Prostate gland (tissue), 2 donors: ENCODE measurements around the gene KIF9. TPM values are rescaled to one million over a fixed set of nuclear protein-coding genes. Genes with fewer than 3 reads are reported as not detected.

ENCODE experiments used
- DNase-seq: peaks from one replicate; pipeline ENCODE4 v3.0.0-alpha.2; 2019; ENCODE audit warnings: low spot score
- H3K27ac ChIP-seq, 2 donors: fragments of 200-600 bp; sonication (generic); 2 replicates each; pipeline ENCODE4 v1.5.1; 2017 to 2019
- H3K27me3 ChIP-seq: fragments of 200-600 bp; sonication (generic); replicated peaks from 2 replicates; pipeline ENCODE4 v1.5.1; 2019; ENCODE audit not compliant: insufficient read depth
- H3K36me3 ChIP-seq, 2 donors: fragments of 200-600 bp; sonication (generic); 1 replicate in 1 of 2; 2 replicates in 1 of 2; pipeline versions ENCODE4 v1.5.1 to v1.8.1; 2017 to 2019
- H3K4me1 ChIP-seq: fragments of 200-600 bp; sonication (generic); replicated peaks from 2 replicates; pipeline ENCODE4 v1.5.1; 2019
- H3K4me3 ChIP-seq, 2 donors: fragments of 200-600 bp; sonication (generic); 2 replicates each; pipeline ENCODE4 v1.5.1; 2017 to 2019
- H3K9me3 ChIP-seq: fragments of 200-600 bp; sonication (generic); 2 replicates; pipeline ENCODE4 v1.5.1; 2017
- POLR2A ChIP-seq: fragments of 450-650 bp; IDR thresholded peaks from one replicate; pipeline ENCODE4 v1.6.1; 2016; ENCODE audit warnings: antibody characterized with exemption, mild to moderate bottlenecking
- POLR2AphosphoS5 ChIP-seq: sonication (generic); formaldehyde crosslinking; IDR thresholded peaks from one replicate; pipeline ENCODE4 v1.6.1; 2017; ENCODE audit warnings: antibody characterized with exemption
- WGBS: methylation state at CpG from one replicate; pipeline ENCODE4 v1.1.5; 2018; 5-methylcytosine and 5-hydroxymethylcytosine counted together
- intact Hi-C: fragments of 100-400 bp; cut with DNase I; formaldehyde crosslinking; loops from one replicate; pipeline ENCODE4 v1.14.2; 2022
- total RNA-seq, 2 donors: library from RNA; depleted of rRNA; stranded (reverse); fragments of >200 nt; gene quantifications; one replicate each; pipeline ENCODE4 v1.1.0, GENCODE V29; 2016
- TF ChIP-seq, protein P1 (sequence below), 4 experiments: fragments of 200-600 bp in 2 of 4; fragments of 450-650 bp in 2 of 4; sonication (generic) in 2 of 4; IDR thresholded peaks; 1 replicate in 3 of 4; 2 replicates in 1 of 4; pipeline ENCODE4 v1.5.1; 2016 to 2019; ENCODE audit warnings: antibody characterized with exemption in 4 of 4, mild to moderate bottlenecking in 2 of 4, moderate library complexity in 2 of 4

The KIF9 gene
- total RNA-seq, 2 donors from 2014 or later = 14.3 to 17.5 TPM

DNA sequence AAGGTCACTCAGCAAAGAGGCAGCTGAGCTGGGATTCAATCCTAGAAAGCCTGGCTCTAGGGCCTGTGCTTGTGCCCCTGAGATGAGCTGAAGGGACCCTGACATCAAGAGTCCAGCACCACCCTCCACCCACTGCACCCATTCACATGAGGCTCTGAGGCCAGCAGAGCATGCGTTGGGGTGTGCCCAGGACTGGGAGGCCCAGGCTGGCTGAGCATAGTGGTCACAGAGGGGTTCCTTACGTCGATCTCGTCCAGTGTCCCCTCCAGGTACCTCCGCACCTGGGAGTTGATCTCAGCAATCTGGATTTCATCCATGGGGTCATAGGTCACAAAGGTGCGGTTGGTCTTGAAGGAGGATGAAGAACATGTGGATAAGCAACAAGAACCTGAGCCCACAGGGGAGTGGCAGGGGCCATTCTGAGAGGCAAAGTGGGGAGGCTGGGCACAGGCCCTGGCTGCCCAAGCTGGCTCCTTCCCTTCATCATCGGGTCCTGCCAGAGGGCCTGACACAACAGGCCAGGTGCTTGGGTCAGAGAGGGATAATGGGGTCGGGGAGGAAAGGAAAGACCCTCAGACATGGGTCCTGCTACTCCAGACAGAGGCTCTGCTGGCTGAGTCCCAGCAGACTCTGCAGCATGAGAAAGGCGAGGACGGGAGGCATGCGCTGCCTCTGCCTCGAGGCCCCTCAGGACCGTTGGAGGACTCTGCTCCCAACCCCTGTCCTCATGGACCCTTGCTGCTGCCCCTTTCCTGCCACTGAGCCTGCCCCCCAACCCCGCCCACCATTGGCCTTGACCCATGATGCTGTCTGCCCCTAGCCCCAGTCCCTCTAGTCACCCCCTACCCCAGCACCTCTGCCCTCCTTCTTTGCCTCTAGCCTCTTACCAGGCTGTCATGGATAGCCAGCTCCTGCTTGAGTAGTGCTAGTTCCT is 35.2 kb downstream of the KIF9 start:
- Histone ChIP-seq H3K27ac (no peak overlapping the region), H3K4me3 (no peak overlapping the region), H3K4me1 (no peaks in the 10 kb centered on the region), H3K9me3 (no peaks in the 10 kb centered on the region), H3K27me3 (no peaks in the 10 kb centered on the region), H3K36me3 (no peaks in the 10 kb centered on the region)
- 92% methylated on average over 14 of the region's 14 CpGs for WGBS
- no peak for TF ChIP-seq POLR2AphosphoS5
- TF ChIP-seq, protein P1, sequence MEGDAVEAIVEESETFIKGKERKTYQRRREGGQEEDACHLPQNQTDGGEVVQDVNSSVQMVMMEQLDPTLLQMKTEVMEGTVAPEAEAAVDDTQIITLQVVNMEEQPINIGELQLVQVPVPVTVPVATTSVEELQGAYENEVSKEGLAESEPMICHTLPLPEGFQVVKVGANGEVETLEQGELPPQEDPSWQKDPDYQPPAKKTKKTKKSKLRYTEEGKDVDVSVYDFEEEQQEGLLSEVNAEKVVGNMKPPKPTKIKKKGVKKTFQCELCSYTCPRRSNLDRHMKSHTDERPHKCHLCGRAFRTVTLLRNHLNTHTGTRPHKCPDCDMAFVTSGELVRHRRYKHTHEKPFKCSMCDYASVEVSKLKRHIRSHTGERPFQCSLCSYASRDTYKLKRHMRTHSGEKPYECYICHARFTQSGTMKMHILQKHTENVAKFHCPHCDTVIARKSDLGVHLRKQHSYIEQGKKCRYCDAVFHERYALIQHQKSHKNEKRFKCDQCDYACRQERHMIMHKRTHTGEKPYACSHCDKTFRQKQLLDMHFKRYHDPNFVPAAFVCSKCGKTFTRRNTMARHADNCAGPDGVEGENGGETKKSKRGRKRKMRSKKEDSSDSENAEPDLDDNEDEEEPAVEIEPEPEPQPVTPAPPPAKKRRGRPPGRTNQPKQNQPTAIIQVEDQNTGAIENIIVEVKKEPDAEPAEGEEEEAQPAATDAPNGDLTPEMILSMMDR (IDR thresholded peaks at IDR 0.05) = no peak
- TF ChIP-seq POLR2A = no peak
- no peak for DNase-seq
- intact Hi-C loops = no loop called here

DNA sequence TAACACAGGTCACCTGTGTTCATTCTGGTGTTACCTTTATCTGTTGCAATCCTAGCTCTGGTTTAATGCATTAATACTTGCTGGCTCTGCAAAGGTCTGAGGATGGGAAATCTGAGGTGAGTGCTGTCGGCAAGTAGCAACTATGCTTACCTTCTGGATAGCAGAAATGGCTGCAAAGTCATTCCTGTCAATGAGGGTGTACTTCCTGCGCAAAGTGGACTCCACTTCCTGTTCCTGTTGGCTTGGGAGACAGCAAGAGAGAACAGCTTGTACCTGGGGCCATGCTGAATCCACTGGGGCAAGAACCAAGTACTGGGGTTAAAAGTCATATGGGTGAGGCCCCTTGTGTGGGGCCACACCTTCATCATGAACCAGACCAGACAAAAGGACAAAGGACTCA is 37.3 kb downstream of the KIF9 start:
- no peaks in the 10 kb centered on the region for H3K9me3 ChIP-seq
- H3K4me3 ChIP-seq = no peak overlapping the region
- H3K4me1 ChIP-seq = no peaks in the 10 kb centered on the region
- no peak for DNase-seq
- WGBS = 90% methylated on average over 2 of the region's 2 CpGs
- H3K27ac ChIP-seq = no peak overlapping the region
- intact Hi-C loops = no loop called here
- no peaks in the 10 kb centered on the region for H3K27me3 ChIP-seq
- TF ChIP-seq POLR2A = no peak
- no peak for TF ChIP-seq POLR2AphosphoS5
- TF ChIP-seq, protein P1 (IDR thresholded peaks at IDR 0.05) = no peak
- H3K36me3 ChIP-seq = no peaks in the 10 kb centered on the region

DNA sequence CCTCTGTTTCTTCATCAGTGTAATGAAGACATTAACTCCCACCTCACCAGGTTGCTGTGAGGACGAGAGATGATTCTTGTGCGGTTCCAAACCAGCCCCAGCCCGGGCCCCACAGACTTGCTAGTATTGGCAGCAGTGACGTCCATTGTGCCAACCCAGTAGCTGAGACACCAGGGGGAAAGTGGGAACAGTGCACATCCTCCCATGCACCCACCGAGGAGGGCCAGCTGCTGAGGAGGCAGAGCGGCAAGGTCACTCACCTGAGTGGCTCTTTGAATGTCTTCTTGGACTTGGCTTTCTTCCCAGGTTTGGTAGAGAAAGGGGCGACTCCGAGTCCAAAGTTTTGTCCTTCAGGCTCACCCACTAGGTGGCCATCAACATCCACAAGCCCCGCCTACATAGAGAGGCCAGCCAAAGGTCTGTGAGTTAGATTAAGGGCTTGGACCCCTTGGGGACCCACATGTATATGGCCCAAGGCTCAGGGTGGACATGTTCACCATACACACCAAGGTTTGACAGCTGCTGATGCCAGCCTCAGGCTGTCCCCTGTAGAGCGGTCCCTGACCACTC is 38.0 kb downstream of the KIF9 start:
- 90% methylated on average over 10 of the region's 10 CpGs for WGBS
- no peaks in the 10 kb centered on the region for H3K4me1 ChIP-seq
- no peaks in the 10 kb centered on the region for H3K9me3 ChIP-seq
- no peak overlapping the region for H3K27ac ChIP-seq
- H3K4me3 ChIP-seq = no peak overlapping the region
- no peak for DNase-seq
- TF ChIP-seq POLR2A (no peak), POLR2AphosphoS5 (no peak)
- TF ChIP-seq, protein P1 (IDR thresholded peaks at IDR 0.05) = no peak
- H3K27me3 ChIP-seq = no peaks in the 10 kb centered on the region
- intact Hi-C loops = no loop called here
- no peaks in the 10 kb centered on the region for H3K36me3 ChIP-seq

DNA sequence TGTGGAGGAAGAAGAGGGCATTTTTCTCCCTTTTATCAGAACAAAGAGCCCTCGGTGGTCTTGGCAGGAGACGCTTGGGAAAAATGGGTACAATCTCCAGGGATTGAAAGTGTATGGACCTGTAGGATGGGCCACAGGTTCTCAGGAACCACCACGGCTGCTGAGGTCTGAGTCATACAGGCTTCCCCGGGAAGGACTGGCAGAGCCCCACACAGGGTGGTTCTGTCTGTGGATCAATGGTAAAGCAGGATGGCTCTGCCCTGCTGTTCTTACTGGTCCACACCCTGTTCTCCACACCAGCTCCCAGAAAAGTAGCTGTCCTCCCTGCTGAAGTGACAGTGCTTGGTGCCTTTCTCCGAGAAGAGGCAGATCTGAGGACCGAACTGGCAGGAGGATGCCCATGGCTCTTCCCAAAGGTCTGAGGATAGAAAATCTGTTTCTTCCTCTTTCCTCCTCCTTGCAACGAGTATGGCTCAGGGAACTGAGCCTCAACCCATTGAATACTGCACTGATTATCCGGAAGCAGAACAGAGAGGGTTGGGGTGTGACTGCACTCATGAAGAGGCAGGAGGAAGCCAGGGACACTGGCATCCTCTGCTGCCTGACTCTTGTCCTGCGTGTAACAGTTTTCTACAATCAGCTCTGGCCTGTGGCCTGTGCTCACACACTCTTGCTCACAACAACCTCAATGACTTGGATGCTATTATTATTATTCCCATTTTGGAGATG is 39.0 kb downstream of the KIF9 start:
- H3K36me3 ChIP-seq = no peaks in the 10 kb centered on the region
- no peaks in the 10 kb centered on the region for H3K4me1 ChIP-seq
- intact Hi-C loops = no loop called here
- WGBS = 87% methylated on average over 9 of the region's 9 CpGs
- no peak overlapping the region for H3K4me3 ChIP-seq
- no peaks in the 10 kb centered on the region for H3K27me3 ChIP-seq
- TF ChIP-seq POLR2A = no peak
- TF ChIP-seq POLR2AphosphoS5 = no peak
- TF ChIP-seq, protein P1 (IDR thresholded peaks at IDR 0.05) = no peak
- no peak for DNase-seq
- H3K27ac ChIP-seq = no peak overlapping the region
- no peaks in the 10 kb centered on the region for H3K9me3 ChIP-seq
